SKM-1 treated with dmso at 0.1 percent for 144 hours (cell line): ENCODE results near the gene ACVR2B.
"Not testable (repeated sequence)": the region's sequence is repeated elsewhere in the genome, so short reads cannot be mapped to it uniquely, and the experiment has no call there.

ENCODE experiments used
- DNase-seq: peaks from one replicate; lab custom pipeline; 2025; ENCODE audit not compliant: unreplicated experiment; lab: John Stamatoyannopoulos, UW

The ACVR2B gene

GRCh38 chr3:38453075-38453912, at the start of gene ACVR2B:
Gene ACVR2B (plus strand): TSS chr3:38453890. CDS start chr3:38454323, 433 bp downstream.
- peak; percentile 57 for DNase-seq

- no peak for DNase-seq
Measured at GRCh38 chr3:38404286-38404685, 49.4 kb upstream of the ACVR2B start.

GRCh38 chr3:38411591-38411990, 42.1 kb upstream of the ACVR2B start:
- DNase-seq: no peak

DNA sequence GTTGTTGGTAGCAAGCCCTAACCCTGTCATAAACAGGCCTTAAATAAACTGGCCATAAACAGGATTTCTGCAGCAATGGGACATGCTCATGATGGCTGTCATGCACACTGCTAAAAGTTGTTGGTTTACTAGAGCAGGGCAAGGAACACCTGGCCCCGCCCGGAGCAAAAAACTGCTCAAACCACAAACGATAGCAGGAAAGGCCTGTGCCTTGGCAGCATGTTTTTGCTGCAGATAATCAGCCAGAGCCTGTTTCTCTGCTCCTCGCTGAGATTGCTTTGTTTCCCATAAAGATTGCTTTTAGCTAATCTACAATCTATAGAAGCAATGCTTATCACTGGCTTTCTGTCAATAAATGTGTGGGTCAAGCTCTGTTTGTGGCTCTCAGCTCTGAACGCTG, 32.9 kb upstream of the ACVR2B start:
- not testable (repeated sequence) for DNase-seq

- no peak for DNase-seq
Measured at GRCh38 chr3:38421679-38422336, 31.9 kb upstream of the ACVR2B start.

DNA sequence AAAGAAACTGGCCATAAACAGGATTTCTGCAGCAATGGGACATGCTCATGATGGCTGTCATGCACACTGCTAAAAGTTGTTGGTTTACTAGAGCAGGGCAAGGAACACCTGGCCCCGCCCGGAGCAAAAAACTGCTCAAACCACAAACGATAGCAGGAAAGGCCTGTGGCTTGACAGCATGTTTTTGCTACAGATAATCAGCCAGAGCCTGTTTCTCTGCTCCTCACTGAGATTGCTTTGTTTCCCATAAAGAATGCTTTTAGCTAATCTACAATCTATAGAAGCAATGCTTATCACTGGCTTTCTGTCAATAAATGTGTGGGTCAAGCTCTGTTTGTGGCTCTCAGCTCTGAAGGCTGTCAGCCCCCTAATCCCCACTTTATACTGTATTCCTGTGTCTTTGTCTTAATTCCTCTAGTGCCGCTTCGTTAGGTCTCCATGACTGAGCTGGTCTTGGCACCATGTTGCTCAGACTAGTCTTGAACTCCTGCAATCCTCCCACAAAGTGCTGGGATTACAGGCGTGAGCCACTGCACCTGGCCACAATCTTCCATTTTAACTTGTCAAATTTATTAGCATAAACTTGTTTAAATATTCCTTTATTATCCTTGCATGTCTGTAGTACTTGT, 26.8 kb upstream of the ACVR2B start:
- not testable (repeated sequence) for DNase-seq

DNA sequence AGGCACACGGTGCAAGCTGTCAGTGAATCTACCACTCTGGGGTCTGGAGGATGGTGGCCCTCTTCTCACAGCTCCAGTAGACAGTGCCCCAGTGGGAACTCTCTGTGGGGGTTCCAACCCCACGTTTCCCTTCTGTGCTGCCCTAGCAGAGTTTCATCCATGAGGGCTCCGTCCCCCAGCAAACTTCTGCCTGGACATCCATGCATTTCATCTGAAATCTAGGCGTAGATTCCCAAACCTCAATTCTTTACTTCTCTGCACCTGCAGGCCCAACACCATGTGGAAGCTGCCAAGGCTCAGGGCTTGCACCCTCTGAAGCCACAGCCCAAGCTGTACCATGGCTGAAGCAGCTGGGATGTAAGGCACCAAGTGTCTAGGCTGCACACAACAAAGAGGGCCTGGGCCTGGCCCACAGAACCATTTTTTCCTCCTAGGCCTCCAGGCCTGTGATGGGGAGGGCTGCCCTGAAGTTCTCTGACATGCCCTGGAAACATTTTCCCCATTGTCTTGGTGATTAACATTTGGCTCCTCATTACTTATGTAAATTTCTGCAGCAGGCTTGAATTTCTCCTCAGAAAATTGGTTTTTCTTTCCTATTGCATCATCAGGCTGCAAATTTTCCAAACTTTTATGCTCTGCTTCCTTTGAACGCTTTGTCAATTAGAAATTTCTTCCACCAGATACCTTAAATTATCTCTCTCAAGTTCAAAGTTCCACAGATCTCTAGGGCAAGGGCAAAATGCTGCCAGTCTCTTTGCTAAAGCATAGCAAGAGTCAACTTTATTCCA, 20.6 kb upstream of the ACVR2B start:
- not testable (repeated sequence) for DNase-seq

GRCh38 chr3:38433661-38434060, 20.0 kb upstream of the ACVR2B start:
- not testable (repeated sequence) for DNase-seq

GRCh38 chr3:38438436-38439069, 15.1 kb upstream of the ACVR2B start:
- not testable (repeated sequence) for DNase-seq

DNA sequence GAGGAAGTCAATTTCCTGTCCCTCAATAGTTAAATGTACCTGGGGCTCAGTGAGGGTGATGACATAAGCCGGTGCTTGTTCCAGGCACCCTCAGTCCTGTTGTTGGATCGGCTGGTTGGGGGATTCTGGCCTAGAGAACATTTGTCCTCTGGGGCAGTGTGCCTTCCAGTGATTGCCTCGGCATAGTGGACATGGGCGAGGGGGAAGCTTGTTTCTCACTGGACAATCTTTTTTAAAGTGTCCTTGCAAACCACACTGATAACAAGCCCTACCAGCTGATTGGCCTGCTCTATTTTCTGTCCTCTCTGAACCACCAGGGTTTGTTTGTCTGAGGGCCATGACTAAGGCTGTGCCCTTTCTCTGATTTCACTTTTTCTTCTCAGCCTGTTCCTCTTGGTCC, 10.5 kb upstream of the ACVR2B start:
- DNase-seq: not testable (repeated sequence)

DNA sequence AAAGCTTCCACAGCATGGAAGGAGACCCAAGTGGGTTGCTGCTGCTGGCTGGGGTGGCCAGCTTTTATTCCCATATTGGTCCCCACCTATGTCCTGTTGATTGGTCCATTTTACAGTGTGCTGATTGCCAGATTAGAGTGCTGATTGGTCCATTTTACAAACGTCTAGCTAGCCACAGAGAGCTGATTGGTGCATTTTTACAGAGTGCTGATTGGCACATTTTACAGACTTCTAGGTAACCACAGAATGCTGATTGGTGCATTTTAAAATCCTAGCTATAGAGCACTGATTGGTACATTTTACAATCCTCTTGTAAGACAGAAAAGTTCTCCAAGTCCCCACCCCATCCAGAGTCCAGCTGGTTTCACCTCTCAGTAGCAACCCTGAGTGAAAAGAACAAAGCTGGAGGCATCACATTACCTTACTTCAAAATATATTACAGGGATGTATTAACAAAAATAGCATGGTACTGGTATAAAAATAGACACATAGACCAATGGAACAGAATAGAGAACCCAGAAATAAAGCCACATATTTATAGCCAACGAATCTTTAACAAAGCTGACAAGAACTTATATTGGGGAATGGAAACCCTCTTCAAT, 7.5 kb upstream of the ACVR2B start:
- DNase-seq: no peak

GRCh38 chr3:38446812-38447211, 6.9 kb upstream of the ACVR2B start:
- DNase-seq: no peak

- no peak for DNase-seq
Measured at GRCh38 chr3:38450853-38451252, 2.8 kb upstream of the ACVR2B start.

DNA sequence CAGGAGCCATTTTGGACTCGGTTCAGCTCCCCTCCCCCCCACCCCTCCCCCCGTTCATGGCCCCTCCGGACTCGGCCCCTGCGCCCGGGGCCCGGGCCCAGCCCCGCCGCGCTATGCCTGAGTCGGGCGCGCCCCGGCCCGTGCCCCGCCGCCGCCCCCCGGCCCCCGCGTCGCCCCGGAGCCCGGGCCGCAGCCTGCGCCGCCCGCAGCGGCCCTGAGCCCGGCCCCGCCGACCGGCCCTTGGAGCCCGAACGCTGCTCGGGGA, 155 bp downstream of the ACVR2B start:
- no peak for DNase-seq

DNA sequence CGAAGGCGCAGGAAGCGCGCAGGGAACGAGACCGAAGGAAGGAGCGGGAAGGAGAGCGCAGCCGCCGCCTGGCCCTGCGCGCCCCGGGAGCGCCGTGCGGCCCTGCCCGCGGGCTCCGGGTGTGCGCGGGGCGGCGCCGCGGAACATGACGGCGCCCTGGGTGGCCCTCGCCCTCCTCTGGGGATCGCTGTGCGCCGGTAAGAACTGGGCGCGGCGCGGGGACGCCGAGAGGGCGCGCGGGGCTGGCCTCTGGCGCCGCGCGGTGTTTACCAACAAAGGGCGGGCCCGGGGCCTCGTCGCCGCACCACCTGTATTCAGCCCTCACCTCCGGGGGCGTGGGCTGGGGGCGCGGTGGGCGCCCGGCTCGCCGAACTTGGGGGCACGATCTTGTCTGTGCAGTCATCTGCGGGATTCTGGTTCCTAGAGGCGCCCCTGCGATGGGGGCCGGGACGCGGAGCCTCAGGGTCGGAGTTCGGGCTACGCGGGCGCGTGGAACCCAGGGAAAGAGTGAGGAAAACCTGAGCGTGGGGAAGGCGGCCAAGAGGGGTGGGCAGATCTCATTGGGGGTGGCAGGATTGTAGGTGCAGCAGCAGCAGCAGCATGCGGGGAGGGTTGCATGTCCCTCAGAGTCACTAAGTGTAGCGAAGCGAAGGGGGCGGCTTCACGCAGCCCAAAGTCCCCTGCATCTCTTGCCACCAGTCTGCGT, 641 bp downstream of the ACVR2B start:
- no peak for DNase-seq

DNA sequence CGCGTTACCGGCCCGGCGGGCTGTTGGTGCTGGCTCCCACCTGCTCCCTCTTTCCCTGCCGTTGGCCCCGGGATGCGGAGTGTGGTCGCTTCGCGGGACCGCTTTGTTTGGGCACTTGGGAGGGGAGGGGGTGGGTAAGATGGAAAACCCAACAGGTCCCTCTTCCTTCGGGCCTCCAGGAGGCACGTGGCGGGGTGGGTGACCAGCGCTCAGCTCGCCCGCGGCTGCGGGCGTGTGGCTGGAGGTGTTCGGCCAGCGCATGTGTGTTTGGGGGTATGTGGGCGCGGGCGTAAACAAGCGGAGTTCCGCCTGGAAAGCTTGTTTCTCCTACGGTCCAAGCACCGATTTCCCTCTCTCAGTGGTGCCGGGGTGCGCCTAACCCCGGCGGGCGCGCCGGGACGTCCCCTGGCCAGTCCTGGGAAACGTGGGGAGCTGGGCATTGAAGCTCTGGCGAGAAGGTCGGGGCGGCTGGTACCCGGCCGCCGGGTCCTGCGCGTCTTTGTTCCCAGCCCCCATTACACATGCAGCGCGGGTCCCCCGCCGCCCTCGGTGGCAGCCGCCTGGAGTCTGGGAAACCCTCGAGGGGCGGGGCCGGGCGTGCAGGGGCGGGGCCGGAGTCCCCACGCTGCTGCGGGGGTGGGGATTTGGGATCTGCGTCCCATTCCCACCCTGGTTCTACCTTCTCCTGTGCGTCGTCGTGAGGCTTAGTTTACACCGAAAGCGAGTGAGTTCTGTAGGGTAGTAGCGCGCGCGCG, 1.4 kb downstream of the ACVR2B start:
- no peak for DNase-seq

DNA sequence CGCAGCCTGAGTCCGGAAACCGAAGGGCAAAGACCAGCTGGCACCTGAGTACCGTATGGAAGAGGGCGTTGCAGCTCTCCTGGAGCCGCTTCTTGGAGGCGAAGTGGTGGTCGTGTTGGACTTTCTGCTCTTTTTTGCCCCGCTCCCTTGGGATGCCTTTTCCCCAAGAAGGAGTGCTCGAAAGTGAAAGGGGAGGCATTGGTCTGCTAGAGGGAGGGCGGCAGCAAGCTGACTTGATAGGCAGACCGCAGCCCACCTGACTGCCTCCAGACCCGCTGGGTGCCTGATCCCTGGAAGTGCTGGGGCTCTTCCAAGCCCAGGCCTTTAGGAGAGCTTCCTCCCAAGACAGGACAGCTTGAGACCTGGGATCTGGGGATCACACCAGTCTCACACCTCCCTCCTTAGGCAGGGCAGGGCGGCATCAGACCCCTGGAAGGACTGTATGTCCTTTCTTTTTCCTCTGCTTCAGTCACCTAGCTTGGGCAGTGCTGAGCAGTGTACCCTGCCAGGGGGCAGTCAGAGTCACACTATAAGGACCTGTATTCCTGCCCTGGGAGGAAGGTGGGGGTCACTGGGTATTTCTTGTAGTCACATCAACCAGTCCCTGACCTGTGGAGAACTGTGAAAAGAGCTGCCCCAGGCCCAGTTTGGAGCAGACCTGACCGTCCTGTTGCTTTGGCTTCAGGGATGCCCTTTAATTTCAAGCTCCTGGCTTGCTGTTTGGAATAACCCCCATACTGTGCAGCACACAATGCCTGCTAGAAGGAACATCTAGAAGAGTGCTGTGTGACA, 2.1 kb downstream of the ACVR2B start:
- no peak for DNase-seq
